ENCODE measurements around the gene SIPA1L3. TPM values are rescaled to one million over a fixed set of nuclear protein-coding genes. Genes with fewer than 3 reads are reported as not detected.

SIPA1L3 gene
- total RNA-seq, 2 experiments from 2014 or later, result 10.5 to 18.3 TPM

- CTCF ChIA-PET, result interaction anchor here (0.8 to 1.4 kb wide), 2 partner anchors 25 to 34 kb away, joined by 3 read pairs; no protein-coding TSS in a partner anchor
- peaks cover 10% of the 10 kb centered on the region for H3K4me1 Mint-ChIP-seq
- ATAC-seq (no peak), DNase-seq (no peak)
- H3K27me3 Mint-ChIP-seq, result no peaks in the 10 kb centered on the region
- peaks cover 19% of the 10 kb centered on the region for H3K9me3 Mint-ChIP-seq (ENCODE audit: low read depth)
- H3K36me3 Mint-ChIP-seq (ENCODE audit: low read depth), result peaks cover 25% of the 10 kb centered on the region
- intact Hi-C loops (cut with DNase I, micrococcal nuclease), result no loop called here
- no peak overlapping the region for H3K4me3 Mint-ChIP-seq
- POLR2A ChIA-PET, result no interaction called here
- H3K27ac Mint-ChIP-seq, result peak overlapping the region; percentile 23
Observed at GRCh38 chr19:37932985-37933936, 26.3 kb downstream of the SIPA1L3 start.

GRCh38 chr19:37933937-37934358, 26.9 kb downstream of the SIPA1L3 start:
- H3K27ac Mint-ChIP-seq, result no peak overlapping the region
- ChIA-PET POLR2A (no interaction called here), CTCF (interaction anchor here (0.8 kb wide), 1 partner anchor 35 kb away, joined by 3 read pairs; no protein-coding TSS in a partner anchor)
- ATAC-seq (no peak), DNase-seq (no peak)
- peaks cover 28% of the 10 kb centered on the region for H3K36me3 Mint-ChIP-seq (ENCODE audit: low read depth)
- H3K27me3 Mint-ChIP-seq, result no peaks in the 10 kb centered on the region
- H3K4me1 Mint-ChIP-seq, result peaks cover 8% of the 10 kb centered on the region
- intact Hi-C loops (cut with DNase I, micrococcal nuclease), result no loop called here
- H3K4me3 Mint-ChIP-seq, result no peak overlapping the region
- H3K9me3 Mint-ChIP-seq (ENCODE audit: low read depth), result peaks cover 19% of the 10 kb centered on the region

- Mint-ChIP-seq H3K27ac (no peak overlapping the region), H3K9me3 (ENCODE audit: low read depth) (peaks cover 19% of the 10 kb centered on the region), H3K4me3 (no peak overlapping the region), H3K36me3 (ENCODE audit: low read depth) (peaks cover 30% of the 10 kb centered on the region), H3K4me1 (peaks cover 8% of the 10 kb centered on the region), H3K27me3 (no peaks in the 10 kb centered on the region)
- POLR2A ChIA-PET, result no interaction called here
- intact Hi-C loops (cut with DNase I, micrococcal nuclease), result no loop called here
- DNase-seq (no peak), ATAC-seq (no peak)
- CTCF ChIA-PET, result no interaction called here
Observed at GRCh38 chr19:37935341-37935740, 28.3 kb downstream of the SIPA1L3 start.

- intact Hi-C loops (cut with DNase I, micrococcal nuclease), result no loop called here
- DNase-seq (no peak), ATAC-seq (no peak)
- Mint-ChIP-seq H3K27me3 (no peaks in the 10 kb centered on the region), H3K27ac (no peak overlapping the region), H3K4me3 (no peak overlapping the region), H3K9me3 (ENCODE audit: low read depth) (peaks cover 19% of the 10 kb centered on the region), H3K4me1 (peaks cover 8% of the 10 kb centered on the region), H3K36me3 (ENCODE audit: low read depth) (peaks cover 25% of the 10 kb centered on the region)
- ChIA-PET CTCF (interaction anchor here (0.6 kb wide), 1 partner anchor 1221 kb away, joined by 3 read pairs; no protein-coding TSS in a partner anchor), POLR2A (no interaction called here)
Observed at GRCh38 chr19:37936166-37936565, 29.2 kb downstream of the SIPA1L3 start.

- DNase-seq, result no peak
- intact Hi-C loops (cut with DNase I, micrococcal nuclease), result no loop called here
- H3K4me3 Mint-ChIP-seq, result no peak overlapping the region
- POLR2A ChIA-PET, result no interaction called here
- H3K9me3 Mint-ChIP-seq (ENCODE audit: low read depth), result peaks cover 19% of the 10 kb centered on the region
- ATAC-seq, result no peak
- peaks cover 25% of the 10 kb centered on the region for H3K36me3 Mint-ChIP-seq (ENCODE audit: low read depth)
- no peaks in the 10 kb centered on the region for H3K27me3 Mint-ChIP-seq
- peaks cover 8% of the 10 kb centered on the region for H3K4me1 Mint-ChIP-seq
- H3K27ac Mint-ChIP-seq, result no peak overlapping the region
- CTCF ChIA-PET, result no interaction called here
Observed at GRCh38 chr19:37936886-37937285, 29.9 kb downstream of the SIPA1L3 start.

GRCh38 chr19:37938353-37938752, 31.3 kb downstream of the SIPA1L3 start:
- H3K9me3 Mint-ChIP-seq (ENCODE audit: low read depth), result peaks cover 19% of the 10 kb centered on the region
- no peaks in the 10 kb centered on the region for H3K27me3 Mint-ChIP-seq
- POLR2A ChIA-PET, result no interaction called here
- no peak overlapping the region for H3K4me3 Mint-ChIP-seq
- CTCF ChIA-PET, result no interaction called here
- peaks cover 21% of the 10 kb centered on the region for H3K36me3 Mint-ChIP-seq (ENCODE audit: low read depth)
- ATAC-seq (no peak), DNase-seq (no peak)
- peaks cover 3% of the 10 kb centered on the region for H3K4me1 Mint-ChIP-seq
- intact Hi-C loops (cut with DNase I, micrococcal nuclease), result no loop called here
- H3K27ac Mint-ChIP-seq, result no peak overlapping the region

- Mint-ChIP-seq H3K9me3 (ENCODE audit: low read depth) (no peaks in the 10 kb centered on the region), H3K4me1 (peaks cover 3% of the 10 kb centered on the region), H3K4me3 (no peak overlapping the region), H3K27me3 (no peaks in the 10 kb centered on the region), H3K36me3 (ENCODE audit: low read depth) (peaks cover 9% of the 10 kb centered on the region), H3K27ac (no peak overlapping the region)
- intact Hi-C loops (cut with DNase I, micrococcal nuclease), result no loop called here
- ChIA-PET POLR2A (no interaction called here), CTCF (no interaction called here)
- ATAC-seq (no peak), DNase-seq (no peak)
Observed at GRCh38 chr19:37941782-37942515, 34.9 kb downstream of the SIPA1L3 start.

- intact Hi-C loops (cut with DNase I, micrococcal nuclease), result no loop called here
- H3K27ac Mint-ChIP-seq, result no peak overlapping the region
- no peak for ATAC-seq
- H3K9me3 Mint-ChIP-seq (ENCODE audit: low read depth), result no peaks in the 10 kb centered on the region
- no peak for DNase-seq
- peaks cover 9% of the 10 kb centered on the region for H3K36me3 Mint-ChIP-seq (ENCODE audit: low read depth)
- CTCF ChIA-PET, result no interaction called here
- POLR2A ChIA-PET, result no interaction called here
- H3K4me3 Mint-ChIP-seq, result no peak overlapping the region
- peaks cover 3% of the 10 kb centered on the region for H3K4me1 Mint-ChIP-seq
- no peaks in the 10 kb centered on the region for H3K27me3 Mint-ChIP-seq
Observed at GRCh38 chr19:37942516-37942902, 35.5 kb downstream of the SIPA1L3 start.

- H3K9me3 Mint-ChIP-seq (ENCODE audit: low read depth), result no peaks in the 10 kb centered on the region
- intact Hi-C loops (cut with DNase I, micrococcal nuclease), result no loop called here
- H3K27ac Mint-ChIP-seq, result no peak overlapping the region
- POLR2A ChIA-PET, result no interaction called here
- no peaks in the 10 kb centered on the region for H3K4me1 Mint-ChIP-seq
- ATAC-seq (no peak), DNase-seq (no peak)
- H3K36me3 Mint-ChIP-seq (ENCODE audit: low read depth), result peaks cover 5% of the 10 kb centered on the region
- CTCF ChIA-PET, result no interaction called here
- H3K4me3 Mint-ChIP-seq, result no peak overlapping the region
- H3K27me3 Mint-ChIP-seq, result no peaks in the 10 kb centered on the region
Observed at GRCh38 chr19:37943480-37943879, 36.5 kb downstream of the SIPA1L3 start.

- DNase-seq, result no peak
- Mint-ChIP-seq H3K36me3 (ENCODE audit: low read depth) (peaks cover 7% of the 10 kb centered on the region), H3K4me1 (no peaks in the 10 kb centered on the region), H3K9me3 (ENCODE audit: low read depth) (no peaks in the 10 kb centered on the region), H3K27me3 (no peaks in the 10 kb centered on the region), H3K27ac (no peak overlapping the region), H3K4me3 (no peak overlapping the region)
- POLR2A ChIA-PET, result no interaction called here
- CTCF ChIA-PET, result interaction anchor here (0.7 kb wide), 2 partner anchors 15 to 131 kb away, joined by 3 read pairs; no protein-coding TSS in a partner anchor
- no peak for ATAC-seq
- intact Hi-C loops (cut with DNase I, micrococcal nuclease), result no loop called here
Observed at GRCh38 chr19:37946132-37946531, 39.1 kb downstream of the SIPA1L3 start.

GRCh38 chr19:37947778-37948177, 40.8 kb downstream of the SIPA1L3 start:
- Mint-ChIP-seq H3K9me3 (ENCODE audit: low read depth) (no peaks in the 10 kb centered on the region), H3K4me3 (no peak overlapping the region), H3K27me3 (no peaks in the 10 kb centered on the region), H3K4me1 (no peaks in the 10 kb centered on the region), H3K27ac (no peak overlapping the region), H3K36me3 (ENCODE audit: low read depth) (peaks cover 10% of the 10 kb centered on the region)
- DNase-seq (no peak), ATAC-seq (no peak)
- intact Hi-C loops (cut with DNase I, micrococcal nuclease), result no loop called here
- CTCF ChIA-PET, result no interaction called here
- POLR2A ChIA-PET, result no interaction called here

GRCh38 chr19:37948362-37948761, 41.4 kb downstream of the SIPA1L3 start:
- Mint-ChIP-seq H3K9me3 (ENCODE audit: low read depth) (no peaks in the 10 kb centered on the region), H3K36me3 (ENCODE audit: low read depth) (peaks cover 10% of the 10 kb centered on the region), H3K4me1 (no peaks in the 10 kb centered on the region), H3K27ac (no peak overlapping the region), H3K27me3 (no peaks in the 10 kb centered on the region), H3K4me3 (no peak overlapping the region)
- CTCF ChIA-PET, result no interaction called here
- intact Hi-C loops (cut with DNase I, micrococcal nuclease), result no loop called here
- ATAC-seq (no peak), DNase-seq (no peak)
- POLR2A ChIA-PET, result no interaction called here

All from activated CD4-positive, alpha-beta T cell treated with anti-CD3 and anti-CD28 coated beads for 36 hours (primary cell).